CD14-positive monocyte (primary cell): ENCODE data around the gene TMEM80. TPM values are rescaled to one million over a fixed set of nuclear protein-coding genes. Genes with fewer than 3 reads are reported as not detected.

Experiments
- DNase-seq, 3 donors: peaks; one replicate each; pipeline ENCODE4 v3.0.0-alpha.2; 2011 to 2022
- H2AFZ ChIP-seq: 2 replicates; pipeline ENCODE4 v1.6.0; 2012; ENCODE audit warnings: mild to moderate bottlenecking, low read depth, low read length, inconsistent platforms; ENCODE audit not compliant: insufficient read depth, poor library complexity, severe bottlenecking
- H3K27ac ChIP-seq, 2 donors: 1 replicate in 1 of 2; 2 replicates in 1 of 2; pipeline ENCODE4 v1.5.1; 2012 to 2013; ENCODE audit warnings: low read length in 2 of 2, control low read depth in 1 of 2, inconsistent platforms in 1 of 2, low read depth in 1 of 2, mild to moderate bottlenecking in 1 of 2
- H3K27me3 ChIP-seq, 2 donors: one replicate each; pipeline versions ENCODE4 v1.6.0 to v1.6.1; 2011 to 2013; ENCODE audit warnings: low read length in 2 of 2; ENCODE audit not compliant: control insufficient read depth in 2 of 2, insufficient read depth in 2 of 2
- H3K36me3 ChIP-seq, 2 donors: replicated peaks in 1 of 2; 1 replicate in 1 of 2; 2 replicates in 1 of 2; pipeline versions ENCODE4 v1.5.1 to v1.6.1; 2012 to 2013; ENCODE audit warnings: low read length in 2 of 2, control low read depth in 1 of 2, inconsistent platforms in 1 of 2, mild to moderate bottlenecking in 1 of 2; ENCODE audit not compliant: insufficient read depth in 2 of 2, control insufficient read depth in 1 of 2
- H3K4me1 ChIP-seq, 2 donors: 1 replicate in 1 of 2; 2 replicates in 1 of 2; pipeline versions ENCODE4 v1.5.1 to v1.6.1; 2012 to 2013; ENCODE audit warnings: low read length in 2 of 2, control low read depth in 1 of 2, inconsistent platforms in 1 of 2, mild to moderate bottlenecking in 1 of 2, moderate library complexity in 1 of 2; ENCODE audit not compliant: insufficient read depth in 2 of 2, control insufficient read depth in 1 of 2
- H3K4me2 ChIP-seq: replicated peaks from 2 replicates; pipeline ENCODE3; 2012; ENCODE audit warnings: low read length, moderate library complexity, mild to moderate bottlenecking; ENCODE audit not compliant: poor library complexity, severe bottlenecking; ENCODE audit errors: extremely low read depth
- H3K4me3 ChIP-seq, 3 experiments: fragments of 200-600 bp in 1 of 3; sonication (generic) in 1 of 3; replicated peaks in 1 of 3; 1 replicate in 2 of 3; 2 replicates in 1 of 3; pipeline ENCODE4 v1.5.1; 2011 to 2013; ENCODE audit warnings: low read length in 3 of 3, mild to moderate bottlenecking in 3 of 3, control low read depth in 2 of 3, low read depth in 2 of 3, inconsistent platforms in 1 of 3, moderate library complexity in 1 of 3
- H3K79me2 ChIP-seq: 2 replicates; pipeline ENCODE4 v1.6.0; 2012; ENCODE audit warnings: mild to moderate bottlenecking, control low read depth, inconsistent platforms, low read length, moderate library complexity; ENCODE audit not compliant: insufficient read depth
- H3K9ac ChIP-seq: 2 replicates; pipeline ENCODE4 v1.6.0; 2017; ENCODE audit warnings: low read length, mild to moderate bottlenecking; ENCODE audit not compliant: insufficient read depth, poor library complexity, severe bottlenecking
- H3K9me3 ChIP-seq, 2 donors: replicated peaks in 1 of 2; 1 replicate in 1 of 2; 2 replicates in 1 of 2; pipeline versions ENCODE4 v1.5.1 to v1.6.1; 2012 to 2013; ENCODE audit warnings: low read length in 2 of 2, control low read depth in 1 of 2; ENCODE audit not compliant: control insufficient read depth in 1 of 2, insufficient read depth in 1 of 2
- H4K20me1 ChIP-seq: 2 replicates; pipeline ENCODE4 v1.6.0; 2012; ENCODE audit warnings: mild to moderate bottlenecking, low read length, control low read depth, moderate library complexity; ENCODE audit not compliant: insufficient read depth
- H3K27ac Mint-ChIP-seq, 7 donors: one replicate each; pipeline ENCODE4 v1.8.0; 2020; ENCODE audit warnings: mild to moderate bottlenecking in 7 of 7, mixed read lengths in 7 of 7, moderate library complexity in 6 of 7, inconsistent platforms in 2 of 7
- H3K27me3 Mint-ChIP-seq, 3 donors: one replicate each; pipeline ENCODE4 v1.8.0; 2021 to 2022; ENCODE audit warnings: low read depth in 3 of 3, mild to moderate bottlenecking in 3 of 3, mixed read lengths in 3 of 3, moderate library complexity in 3 of 3, inconsistent platforms in 1 of 3
- H3K36me3 Mint-ChIP-seq, 2 donors: one replicate each; pipeline ENCODE4 v1.8.0; 2020; ENCODE audit warnings: mixed read lengths in 2 of 2, inconsistent platforms in 1 of 2, mild to moderate bottlenecking in 1 of 2
- H3K4me1 Mint-ChIP-seq: one replicate; pipeline ENCODE4 v1.8.0; 2020; ENCODE audit warnings: mild to moderate bottlenecking, mixed read lengths
- H3K4me3 Mint-ChIP-seq, 2 donors: one replicate each; pipeline ENCODE4 v1.8.0; 2020; ENCODE audit warnings: mild to moderate bottlenecking in 2 of 2, mixed read lengths in 2 of 2, moderate library complexity in 1 of 2
- H3K9me3 Mint-ChIP-seq, 7 donors: one replicate each; pipeline ENCODE4 v1.8.0; 2020 to 2022; ENCODE audit warnings: mixed read lengths in 7 of 7, mild to moderate bottlenecking in 6 of 7, moderate library complexity in 6 of 7, inconsistent platforms in 2 of 7
- CTCF ChIP-seq: fragments of 200-600 bp; IDR thresholded peaks from one replicate; pipeline ENCODE4 v1.8.0; 2022; ENCODE audit warnings: antibody characterized with exemption, mild to moderate bottlenecking
- WGBS: methylation state at CpG from one replicate; pipeline ENCODE4 v1.1.5; 2013; ENCODE audit warnings: missing lambda C conversion rate; ENCODE audit not compliant: insufficient coverage; 5-methylcytosine and 5-hydroxymethylcytosine counted together
- intact Hi-C, 2 donors: fragments of 100-400 bp; cut with micrococcal nuclease; formaldehyde crosslinking; loops; one replicate each; pipeline versions ENCODE4 v1.15.0 to v1.15.1; 2023
- polyA plus RNA-seq, 3 donors: library from polyadenylated mRNA; depleted of rRNA in 1 of 3; unstranded in 2 of 3; stranded (reverse) in 1 of 3; fragments of 300-500 nt in 2 of 3; fragments of >200 nt in 1 of 3; fragmentation: Illumina TruSeq in 2 of 3; gene quantifications; 1 replicate in 2 of 3; 2 replicates in 1 of 3; pipeline ENCODE4 v1.2.3, GENCODE V29; 2012 to 2021

Gene TMEM80
- polyA plus RNA-seq, 3 donors: 31.6 to 69.4 (median 37.3) TPM

GRCh38 chr11:747158-748006 lies 51.8 kb downstream of the TMEM80 start, which contains the start of gene TALDO1:
TALDO1 (plus strand) TSS chr11:747464; CDS start chr11:747482, 18 bp downstream.
- Histone ChIP-seq H3K27ac (peak within 1 kb of the TSS; percentile 92 to 98), H3K4me2 (peak within 1 kb of the TSS; percentile 74), H4K20me1 (peaks cover 49% of the 10 kb centered on the region), H3K4me1 (peaks cover 33 to 61% of the 10 kb centered on the region in 2 donors), H2AFZ (peak within 1 kb of the TSS; percentile 96), H3K9me3 (no peaks in the 10 kb centered on the region), H3K36me3 (peaks cover 2 to 8% of the 10 kb centered on the region in 2 donors), H3K27me3 (no peaks in the 10 kb centered on the region), H3K4me3 (peak within 1 kb of the TSS; percentile 87 to 98 (median 90)), H3K79me2 (peaks cover 60% of the 10 kb centered on the region), H3K9ac (peak within 1 kb of the TSS; percentile 96)
- Mint-ChIP-seq H3K27ac (peak within 1 kb of the TSS; percentile 91 to 97 (median 96)), H3K27me3 (no peaks in the 10 kb centered on the region), H3K4me3 (peak within 1 kb of the TSS; percentile 81 to 91), H3K9me3 (no peaks in the 10 kb centered on the region), H3K4me1 (peaks cover 35% of the 10 kb centered on the region), H3K36me3 (peaks cover 2 to 15% of the 10 kb centered on the region in 2 donors)
- DNase-seq: peak; percentile 79 to 84 (median 83)
- no peak for TF ChIP-seq CTCF
- under 1% methylated on average over 112 of the region's 112 CpGs for WGBS
- intact Hi-C loops: loop anchor here (1.0 to 5.0 kb wide), 2 partner anchors 49 to 50 kb away; partner anchors contain the start of gene SLC25A22 (in 1 of the 2)

DNA sequence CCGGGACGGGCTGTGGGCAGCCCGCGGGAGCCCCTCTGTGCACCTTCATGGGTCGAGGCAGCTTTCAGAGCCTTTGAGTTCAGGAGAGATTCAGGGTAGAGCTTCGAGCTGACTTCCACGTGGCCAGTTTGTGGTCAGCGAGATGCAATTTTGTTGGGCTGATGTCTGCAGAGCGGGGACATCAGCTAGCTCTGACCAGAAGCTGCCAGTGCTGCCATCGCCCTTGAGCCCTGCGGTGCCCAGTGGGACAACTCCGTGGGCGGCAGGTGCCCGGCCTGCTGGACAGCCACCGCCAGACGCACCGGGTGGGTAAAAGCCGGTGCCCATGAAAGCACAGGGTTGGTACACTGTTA lies 52.4 kb downstream of the TMEM80 start:
- H3K27me3 ChIP-seq: no peaks in the 10 kb centered on the region
- H3K9me3 ChIP-seq: no peaks in the 10 kb centered on the region
- no peak for TF ChIP-seq CTCF
- peaks cover 66% of the 10 kb centered on the region for H3K79me2 ChIP-seq
- H3K27ac ChIP-seq: peak overlapping the region; percentile 92 to 98
- H4K20me1 ChIP-seq: peaks cover 55% of the 10 kb centered on the region
- H3K4me1 ChIP-seq: peaks cover 33 to 61% of the 10 kb centered on the region in 2 donors
- H3K4me3 Mint-ChIP-seq: peak overlapping the region; percentile 81 to 90
- DNase-seq: peak in 1 of 3 donors; percentile 32
- peak overlapping the region; percentile 91 to 97 (median 96) for H3K27ac Mint-ChIP-seq
- H3K9me3 Mint-ChIP-seq: no peaks in the 10 kb centered on the region
- H3K36me3 Mint-ChIP-seq: peaks cover 8 to 21% of the 10 kb centered on the region in 2 donors
- peak overlapping the region; percentile 96 for H3K9ac ChIP-seq
- peaks cover 38% of the 10 kb centered on the region for H3K4me1 Mint-ChIP-seq
- peak overlapping the region; percentile 87 to 98 (median 90) for H3K4me3 ChIP-seq
- intact Hi-C loops: loop anchor here (1.0 to 5.0 kb wide), 2 partner anchors 48 to 49 kb away; partner anchors contain the start of gene SLC25A22 (in 1 of the 2)
- WGBS: 0% methylated on average over 15 of the region's 18 CpGs
- H3K4me2 ChIP-seq: peak overlapping the region; percentile 74
- peaks cover 6 to 14% of the 10 kb centered on the region in 2 donors for H3K36me3 ChIP-seq
- H3K27me3 Mint-ChIP-seq: no peaks in the 10 kb centered on the region
- peak overlapping the region; percentile 96 for H2AFZ ChIP-seq
